CD4-positive, alpha-beta T cell treated with Interleukin-4 for 1 hour (primary cell): ENCODE data around the gene SEMA3D.

Source experiments
- DNase-seq, 2 donors: peaks; one replicate each; pipeline ENCODE4 v3.0.0-alpha.2; 2020 to 2022

Gene SEMA3D

GRCh38 chr7:85119934-85120333, 66.9 kb downstream of the SEMA3D start:
- no peak for DNase-seq

DNA sequence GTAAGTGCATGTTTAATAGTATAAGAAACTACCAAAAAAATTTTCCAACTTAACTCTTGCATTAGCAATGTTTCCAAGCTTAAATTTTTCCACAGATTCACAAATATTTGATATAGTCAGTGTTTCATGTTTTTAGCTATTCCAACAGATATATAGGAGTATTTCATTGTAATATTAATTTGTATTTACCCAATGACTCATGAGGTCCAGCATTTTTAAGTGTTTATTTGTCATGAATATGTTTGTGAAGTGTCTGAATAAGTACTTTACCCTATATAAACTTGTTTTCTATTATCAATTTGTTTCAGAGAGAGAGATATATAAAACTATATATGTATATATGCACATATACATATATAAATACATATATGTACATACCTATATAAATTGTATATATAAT, 71.0 kb downstream of the SEMA3D start:
- no peak for DNase-seq

GRCh38 chr7:85115006-85115405, 71.8 kb downstream of the SEMA3D start:
- DNase-seq = no peak

GRCh38 chr7:85114342-85114741, 72.5 kb downstream of the SEMA3D start:
- DNase-seq = no peak

- DNase-seq = no peak
Measured at GRCh38 chr7:85111761-85112160, 75.1 kb downstream of the SEMA3D start.

DNA sequence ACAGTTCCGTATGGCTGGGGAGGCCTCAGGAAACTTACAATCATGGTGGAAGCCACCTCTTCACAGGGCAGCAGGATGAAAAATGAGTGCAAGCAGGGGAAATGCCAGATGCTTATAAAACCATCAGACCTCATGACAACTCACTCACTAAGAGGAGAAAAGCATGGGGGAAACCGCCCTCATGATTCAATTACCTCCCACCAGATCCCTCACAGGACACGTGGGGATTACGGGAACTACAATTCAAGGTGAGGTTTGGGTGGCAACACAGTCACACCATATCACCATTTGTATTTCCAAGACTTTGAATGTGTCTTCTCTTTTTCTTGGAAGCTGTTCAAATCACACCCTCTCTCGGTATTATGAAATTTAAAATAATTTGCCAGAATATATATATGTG, 80.1 kb downstream of the SEMA3D start:
- no peak for DNase-seq

GRCh38 chr7:85104432-85105205, 82.2 kb downstream of the SEMA3D start:
- no peak for DNase-seq

- no peak for DNase-seq
Measured at GRCh38 chr7:85103962-85104361, 82.9 kb downstream of the SEMA3D start.

DNA sequence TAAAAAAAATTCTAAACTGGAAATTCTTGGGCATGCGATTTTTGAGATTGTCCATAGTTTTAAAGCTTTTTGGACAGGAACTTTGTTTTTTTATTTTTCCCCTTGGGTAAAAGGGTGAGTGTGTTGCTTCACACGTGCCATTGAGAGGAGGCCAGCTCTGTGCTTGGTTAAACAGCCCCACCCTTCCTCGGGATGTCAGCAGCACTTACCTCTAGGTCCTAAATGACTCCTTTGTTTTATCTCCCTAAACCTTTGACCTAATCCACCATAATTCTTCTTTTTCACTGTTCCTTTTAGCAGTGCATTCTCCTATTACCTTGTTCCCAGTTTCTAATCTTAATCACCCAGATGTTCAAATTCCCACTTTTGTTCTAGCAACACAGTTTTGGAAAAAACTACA, 83.5 kb downstream of the SEMA3D start:
- DNase-seq = no peak

- no peak for DNase-seq
Measured at GRCh38 chr7:85102813-85103350, 84.0 kb downstream of the SEMA3D start.

GRCh38 chr7:85101347-85101746, 85.5 kb downstream of the SEMA3D start:
- DNase-seq = no peak

GRCh38 chr7:85097844-85098243, 89.0 kb downstream of the SEMA3D start:
- no peak for DNase-seq

DNA sequence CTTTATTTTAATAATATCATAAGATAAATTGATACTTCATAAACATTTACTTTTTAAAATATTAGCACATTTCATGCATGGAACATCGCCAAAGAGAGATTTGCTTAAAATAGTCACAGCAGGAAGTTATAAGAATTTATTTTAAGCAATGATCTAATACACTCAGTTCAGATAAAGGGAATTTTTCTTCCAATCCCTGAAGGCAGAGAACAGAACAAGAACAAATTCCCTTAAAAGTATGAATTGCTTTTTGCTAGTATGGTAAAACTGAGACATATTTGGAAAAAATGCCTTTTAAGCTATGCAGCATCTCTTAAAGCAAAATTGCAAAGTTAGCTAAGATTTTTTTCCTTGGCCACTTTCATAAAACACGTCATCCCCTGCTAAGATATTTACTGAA, 91.0 kb downstream of the SEMA3D start:
- no peak for DNase-seq

GRCh38 chr7:85095366-85095765, 91.5 kb downstream of the SEMA3D start:
- DNase-seq = no peak

DNA sequence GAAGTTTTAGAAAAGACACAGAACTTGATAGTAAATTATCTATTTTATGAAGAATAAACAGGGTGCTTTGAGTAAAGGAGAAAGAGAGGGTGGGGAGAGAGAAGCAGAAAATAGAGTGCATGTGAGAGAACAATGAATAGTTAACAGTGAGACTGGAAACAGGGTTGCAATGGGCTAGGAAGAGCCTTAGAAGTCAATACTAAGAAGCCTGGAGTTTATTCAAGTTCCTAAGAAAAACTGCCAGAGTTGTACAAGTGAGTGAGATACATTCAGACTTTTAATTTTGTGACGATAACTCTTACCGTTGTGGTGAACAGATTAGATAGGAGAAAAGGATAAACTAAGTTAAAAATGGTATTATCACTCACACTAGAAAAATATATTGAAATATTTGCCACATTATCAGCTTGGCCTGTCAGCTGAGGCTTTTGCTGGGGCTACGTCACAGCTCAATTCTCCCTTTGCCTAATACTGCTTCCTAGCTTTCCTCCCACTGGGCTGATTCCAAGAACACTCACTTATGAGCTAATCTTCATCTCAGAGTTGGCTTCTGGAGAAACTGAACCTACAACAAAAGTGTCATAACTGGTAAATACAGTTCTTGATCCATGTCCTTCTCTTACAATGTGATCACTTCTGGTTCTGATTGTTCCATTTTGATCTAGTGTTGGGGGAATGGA, 92.7 kb downstream of the SEMA3D start:
- DNase-seq = no peak

DNA sequence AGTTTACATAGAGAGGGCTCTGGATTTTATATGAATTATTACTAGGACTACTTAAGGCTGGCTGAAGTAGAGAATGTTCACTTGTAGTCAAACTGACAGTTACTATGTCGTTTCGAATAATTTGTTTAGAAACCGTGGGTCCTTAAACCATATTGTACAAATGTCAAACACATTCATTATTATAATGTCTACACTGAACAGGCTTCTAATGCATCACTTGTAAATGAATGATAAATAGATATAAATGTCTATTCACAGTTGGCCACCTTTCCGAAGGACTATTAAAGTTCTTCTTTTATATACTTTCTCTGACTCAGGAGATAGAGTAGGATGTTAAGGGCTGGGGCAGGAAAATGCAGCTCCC, 95.3 kb downstream of the SEMA3D start:
- DNase-seq = no peak

- no peak for DNase-seq
Measured at GRCh38 chr7:85090919-85091564, 95.8 kb downstream of the SEMA3D start.

DNA sequence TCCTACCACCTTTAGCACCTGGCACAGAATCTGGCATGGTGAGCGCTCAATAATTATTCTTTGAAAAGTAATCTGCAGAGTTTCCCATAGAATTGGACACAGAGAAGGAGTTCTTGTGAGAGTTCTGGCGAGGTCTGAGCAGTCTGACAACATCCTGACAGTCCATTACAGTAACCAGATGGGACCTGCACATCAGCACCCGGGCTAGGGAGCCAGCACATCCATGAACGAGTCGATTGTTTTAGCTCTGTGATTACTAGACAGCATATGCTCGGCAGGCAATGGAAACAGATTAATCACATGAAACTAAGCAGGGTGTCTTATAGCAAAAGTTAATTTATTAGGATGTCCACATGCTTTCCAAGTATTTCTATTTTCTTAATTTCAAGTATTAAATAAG, 96.7 kb downstream of the SEMA3D start:
- DNase-seq = no peak

DNA sequence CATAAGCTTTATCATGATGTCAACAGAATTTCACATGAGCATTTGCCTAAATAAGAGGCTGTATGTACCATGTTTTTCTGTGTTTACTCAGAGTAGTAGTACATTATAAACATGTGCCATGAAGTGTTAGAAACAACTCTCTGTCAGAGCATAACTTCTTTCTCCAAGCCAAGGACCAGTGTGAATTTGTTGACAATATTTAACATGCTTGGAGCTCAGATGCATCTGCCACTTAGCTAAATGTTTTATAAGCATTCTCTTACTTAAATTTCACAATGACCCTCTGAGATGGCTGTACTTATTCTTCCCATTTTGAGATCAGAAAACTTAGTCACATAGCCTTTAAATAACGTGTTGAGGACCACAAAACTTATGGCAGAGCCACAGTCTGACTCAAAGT, 105.0 kb downstream of the SEMA3D start:
- DNase-seq = no peak

DNA sequence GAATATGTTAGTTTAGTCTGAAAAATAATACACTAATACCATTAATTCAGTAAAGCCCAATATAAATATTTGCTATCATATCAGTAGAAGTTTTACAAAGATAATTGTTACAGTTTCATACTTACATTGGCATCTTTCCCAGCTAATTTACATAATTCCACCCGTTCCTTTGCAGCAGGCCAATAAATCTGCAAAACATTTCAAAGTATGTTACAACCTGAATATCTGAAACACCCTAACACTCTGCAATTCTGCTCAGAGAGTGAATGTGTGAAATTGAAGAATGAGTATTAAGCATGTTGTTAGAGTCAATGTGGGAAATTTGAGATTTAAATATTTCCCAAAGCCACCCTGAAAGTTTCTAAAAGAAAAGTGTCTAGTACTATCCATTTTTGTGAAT, 105.5 kb downstream of the SEMA3D start:
- DNase-seq = no peak

- no peak for DNase-seq
Measured at GRCh38 chr7:85079434-85079833, 107.4 kb downstream of the SEMA3D start.

- DNase-seq = no peak
Measured at GRCh38 chr7:85078181-85078580, 108.7 kb downstream of the SEMA3D start.

- DNase-seq = no peak
Measured at GRCh38 chr7:85075864-85076263, 111.0 kb downstream of the SEMA3D start.

- DNase-seq = no peak
Measured at GRCh38 chr7:85074992-85075391, 111.9 kb downstream of the SEMA3D start.
